Endothelial cell of umbilical vein (primary cell): ENCODE results near the gene MREG. TPM values are rescaled to one million over a fixed set of nuclear protein-coding genes. Genes with fewer than 3 reads are reported as not detected.

ENCODE experiments used
- BruUV-seq: library from RNA; stranded (reverse); fragments of 400-500 nt; replicated peaks from 2 replicates; lab custom pipeline; 2021; lab: Mats Ljungman, UMichigan
- CTCF ChIA-PET: fragments of 300-600, 350-600 bp; sonication (Branson Sonifier 250); formaldehyde crosslinking; loops from one replicate; lab custom pipeline; 2021; ENCODE audit warnings: antibody characterized with exemption, inconsistent platforms; lab: Charles Lee
- POLR2A ChIA-PET: fragments of 300-600, 350-600 bp; sonication (Branson Sonifier 250); formaldehyde crosslinking; loops from one replicate; lab custom pipeline; 2021; ENCODE audit warnings: antibody characterized with exemption, inconsistent platforms; lab: Charles Lee
- DNase-seq: peaks from one replicate; pipeline ENCODE4 v3.0.0-alpha.2; 2011; ENCODE audit warnings: low read depth, low spot score
- FAIRE-seq: peaks from 2 replicates; lab custom pipeline; 2011; peaks lifted over from hg19 to GRCh38; lab: Jason Lieb, UNC
- H2AFZ ChIP-seq: 2 replicates; pipeline ENCODE4 v1.6.0; 2012; ENCODE audit warnings: low read depth, low read length, control low read depth, inconsistent platforms
- H3K27ac ChIP-seq: 2 replicates; pipeline ENCODE4 v1.5.1; 2011; ENCODE audit warnings: low read depth, mild to moderate bottlenecking, control low read depth, low read length, moderate library complexity; ENCODE audit not compliant: insufficient read depth
- H3K27me3 ChIP-seq, 2 experiments: 2 replicates each; pipeline versions ENCODE4 v1.6.0 to v1.6.1; 2011; ENCODE audit warnings: low read length in 2 of 2, mixed read lengths in 1 of 2; ENCODE audit not compliant: control insufficient read depth in 2 of 2, insufficient read depth in 2 of 2
- H3K36me3 ChIP-seq, 2 experiments: 2 replicates in 1 of 2; 3 replicates in 1 of 2; pipeline ENCODE4 v1.5.1; 2011; ENCODE audit warnings: low read length in 2 of 2, mild to moderate bottlenecking in 1 of 2, moderate library complexity in 1 of 2; ENCODE audit not compliant: control insufficient read depth in 2 of 2, insufficient read depth in 2 of 2; ENCODE audit errors: extremely low read depth in 1 of 2
- H3K4me1 ChIP-seq: 3 replicates; pipeline ENCODE4 v1.5.1; 2011; ENCODE audit warnings: mild to moderate bottlenecking, low read length; ENCODE audit not compliant: control insufficient read depth, insufficient read depth; ENCODE audit errors: extremely low read depth
- H3K4me2 ChIP-seq: 2 replicates; pipeline ENCODE4 v1.6.1; 2011; ENCODE audit warnings: low read length, control low read depth, mixed read lengths; ENCODE audit not compliant: insufficient read depth
- H3K4me3 ChIP-seq, 3 experiments: fragments of 200-600 bp in 1 of 3; sonication (generic), shearing (Covaris generic) in 1 of 3; replicated peaks in 1 of 3; 2 replicates each; pipeline ENCODE4 v1.5.1; 2011 to 2016; ENCODE audit warnings: control low read depth in 3 of 3, low read length in 3 of 3, mild to moderate bottlenecking in 2 of 3, inconsistent platforms in 1 of 3, low read depth in 1 of 3, moderate library complexity in 1 of 3; ENCODE audit not compliant: insufficient read depth in 1 of 3
- H3K79me2 ChIP-seq: 2 replicates; pipeline ENCODE4 v1.6.0; 2012; ENCODE audit warnings: low read length, inconsistent platforms; ENCODE audit not compliant: control insufficient read depth, insufficient read depth
- H3K9ac ChIP-seq: replicated peaks from 2 replicates; pipeline ENCODE3; 2011; ENCODE audit warnings: low read length, control low read depth; ENCODE audit not compliant: insufficient read depth; ENCODE audit errors: extremely low read depth
- H3K9me1 ChIP-seq: replicated peaks from 3 replicates; pipeline ENCODE4 v1.6.0; 2011; ENCODE audit warnings: mild to moderate bottlenecking, low read length; ENCODE audit not compliant: control insufficient read depth, insufficient read depth; ENCODE audit errors: extremely low read depth
- H3K9me3 ChIP-seq: replicated peaks from 2 replicates; pipeline ENCODE4 v1.5.1; 2012; ENCODE audit warnings: low read length, inconsistent platforms; ENCODE audit not compliant: control insufficient read depth, insufficient read depth
- H4K20me1 ChIP-seq: replicated peaks from 2 replicates; pipeline ENCODE3; 2011; ENCODE audit warnings: mild to moderate bottlenecking, low read length; ENCODE audit not compliant: control insufficient read depth, insufficient read depth; ENCODE audit errors: extremely low read depth
- EZH2 ChIP-seq: IDR thresholded peaks from 2 replicates; pipeline ENCODE4 v1.6.1; 2012; ENCODE audit warnings: borderline replicate concordance, low read depth, mild to moderate bottlenecking, moderate library complexity, low read length, inconsistent platforms; ENCODE audit not compliant: severe bottlenecking
- FOS ChIP-seq: IDR thresholded peaks from 2 replicates; pipeline ENCODE4 v1.6.1; 2011; ENCODE audit warnings: mild to moderate bottlenecking, low read length, moderate library complexity, borderline replicate concordance; ENCODE audit not compliant: insufficient read depth
- GATA2 ChIP-seq: IDR thresholded peaks from 2 replicates; pipeline ENCODE4 v1.7.0; 2011; ENCODE audit warnings: low read depth, mild to moderate bottlenecking, moderate library complexity, mixed read lengths, low read length; ENCODE audit not compliant: insufficient read length, insufficient read depth
- JUN ChIP-seq: IDR thresholded peaks from 2 replicates; pipeline ENCODE4 v1.6.1; 2011; ENCODE audit warnings: borderline replicate concordance, low read depth; ENCODE audit not compliant: insufficient read length, insufficient read depth
- POLR2A ChIP-seq: IDR thresholded peaks from 2 replicates; pipeline ENCODE4 v1.6.1; 2012; ENCODE audit warnings: low read depth, mild to moderate bottlenecking, control low read depth, low read length
- POLR2AphosphoS5 ChIP-seq: IDR thresholded peaks from 2 replicates; pipeline ENCODE4 v1.6.1; 2012; ENCODE audit warnings: low read depth, mild to moderate bottlenecking, control low read depth, low read length, moderate library complexity; ENCODE audit not compliant: insufficient read depth
- dilution Hi-C: fragments of 300-500 bp; cut with MboI; formaldehyde crosslinking; loops from one replicate; pipeline ENCODE4 v1.15.0; 2019; ENCODE audit warnings: low sequenced_read_pairs; ENCODE audit not compliant: extremely low pct_ligation_motif_present
- intact Hi-C: fragments of 100-400 bp; cut with micrococcal nuclease; formaldehyde crosslinking; loops from one replicate; pipeline ENCODE4 v1.10.0; 2022
- polyA plus RNA-seq, 4 experiments: library from polyadenylated mRNA; depleted of rRNA in 3 of 4; stranded (reverse) in 3 of 4; unstranded in 1 of 4; fragments of >200 nt; gene quantifications; 2 replicates each; pipeline versions ENCODE4 v1.2.1 to v1.2.3, GENCODE V29; 2011 to 2012; ENCODE audit warnings: missing spikeins in 1 of 4
- total RNA-seq: library from RNA; stranded (reverse); gene quantifications from 2 replicates; pipeline ENCODE4 v1.2.3, GENCODE V29; 2021
- TF ChIP-seq, protein P1 (sequence below): IDR thresholded peaks from 2 replicates; pipeline ENCODE4 v1.6.1; 2011; ENCODE audit not compliant: insufficient read depth, insufficient read length
- TF ChIP-seq, protein P2 (sequence below), 2 donors: IDR thresholded peaks; 1 replicate in 1 of 2; 2 replicates in 1 of 2; pipeline ENCODE4 v1.5.1; 2011; ENCODE audit warnings: low read length in 2 of 2, mild to moderate bottlenecking in 2 of 2, moderate library complexity in 2 of 2, control low read depth in 1 of 2, inconsistent platforms in 1 of 2, low read depth in 1 of 2; ENCODE audit not compliant: insufficient read depth in 1 of 2; ENCODE audit errors: extremely low read depth in 1 of 2

MREG gene
- total and polyA plus RNA-seq, 2 donors (not counting 3 experiments of a cell fraction or from before 2014, with no cell fraction given), result 0.41 to 3.9 TPM

GRCh38 chr2:215915441-215915840 lies 97.9 kb downstream of the MREG start:
- POLR2A ChIA-PET, result no interaction called here
- Histone ChIP-seq H3K36me3 (no peaks in the 10 kb centered on the region), H2AFZ (no peak overlapping the region), H3K9me3 (no peaks in the 10 kb centered on the region), H3K79me2 (no peaks in the 10 kb centered on the region), H3K4me3 (no peak overlapping the region), H3K4me1 (peaks cover 12% of the 10 kb centered on the region), H3K27ac (no peak overlapping the region), H3K9me1 (no peaks in the 10 kb centered on the region), H3K27me3 (no peaks in the 10 kb centered on the region), H3K9ac (no peak overlapping the region), H4K20me1 (no peaks in the 10 kb centered on the region), H3K4me2 (no peak overlapping the region)
- dilution Hi-C loops (no loop called here), intact Hi-C loops (no loop called here)
- FAIRE-seq (no peak), DNase-seq (no peak)
- BruUV-seq, result no TSS peak
- CTCF ChIA-PET, result interaction anchor here (0.8 kb wide), 1 partner anchor 64 kb away, joined by 3 read pairs; no protein-coding TSS in a partner anchor
- TF ChIP-seq POLR2AphosphoS5 (no peak), JUN (no peak), EZH2 (no peak), GATA2 (no peak), POLR2A (no peak), FOS (no peak)
- TF ChIP-seq, protein P1, sequence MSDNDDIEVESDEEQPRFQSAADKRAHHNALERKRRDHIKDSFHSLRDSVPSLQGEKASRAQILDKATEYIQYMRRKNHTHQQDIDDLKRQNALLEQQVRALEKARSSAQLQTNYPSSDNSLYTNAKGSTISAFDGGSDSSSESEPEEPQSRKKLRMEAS, result no peak
- TF ChIP-seq, protein P2, sequence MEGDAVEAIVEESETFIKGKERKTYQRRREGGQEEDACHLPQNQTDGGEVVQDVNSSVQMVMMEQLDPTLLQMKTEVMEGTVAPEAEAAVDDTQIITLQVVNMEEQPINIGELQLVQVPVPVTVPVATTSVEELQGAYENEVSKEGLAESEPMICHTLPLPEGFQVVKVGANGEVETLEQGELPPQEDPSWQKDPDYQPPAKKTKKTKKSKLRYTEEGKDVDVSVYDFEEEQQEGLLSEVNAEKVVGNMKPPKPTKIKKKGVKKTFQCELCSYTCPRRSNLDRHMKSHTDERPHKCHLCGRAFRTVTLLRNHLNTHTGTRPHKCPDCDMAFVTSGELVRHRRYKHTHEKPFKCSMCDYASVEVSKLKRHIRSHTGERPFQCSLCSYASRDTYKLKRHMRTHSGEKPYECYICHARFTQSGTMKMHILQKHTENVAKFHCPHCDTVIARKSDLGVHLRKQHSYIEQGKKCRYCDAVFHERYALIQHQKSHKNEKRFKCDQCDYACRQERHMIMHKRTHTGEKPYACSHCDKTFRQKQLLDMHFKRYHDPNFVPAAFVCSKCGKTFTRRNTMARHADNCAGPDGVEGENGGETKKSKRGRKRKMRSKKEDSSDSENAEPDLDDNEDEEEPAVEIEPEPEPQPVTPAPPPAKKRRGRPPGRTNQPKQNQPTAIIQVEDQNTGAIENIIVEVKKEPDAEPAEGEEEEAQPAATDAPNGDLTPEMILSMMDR (IDR thresholded peaks at IDR 0.05; ENCODE audit: extremely low read depth in 1 of 2, insufficient read depth in 1 of 2, low read depth in 1 of 2, low read length in 2 of 2), result no peak
